Lower leg skin (tissue), 3 donors: Measurements from ENCODE around the gene BICDL2.

ENCODE experiments used
- CTCF ChIP-seq, 3 donors: fragments of 450-650 bp; IDR thresholded peaks; one replicate each; pipeline ENCODE4 v1.5.1; 2016; ENCODE audit warnings: antibody characterized with exemption in 3 of 3, mild to moderate bottlenecking in 3 of 3, moderate library complexity in 2 of 3
- POLR2A ChIP-seq, 2 donors: fragments of 450-650 bp; IDR thresholded peaks; one replicate each; pipeline ENCODE4 v1.6.1; 2016 to 2017; ENCODE audit warnings: antibody characterized with exemption in 2 of 2, mild to moderate bottlenecking in 1 of 2, moderate library complexity in 1 of 2

DNA sequence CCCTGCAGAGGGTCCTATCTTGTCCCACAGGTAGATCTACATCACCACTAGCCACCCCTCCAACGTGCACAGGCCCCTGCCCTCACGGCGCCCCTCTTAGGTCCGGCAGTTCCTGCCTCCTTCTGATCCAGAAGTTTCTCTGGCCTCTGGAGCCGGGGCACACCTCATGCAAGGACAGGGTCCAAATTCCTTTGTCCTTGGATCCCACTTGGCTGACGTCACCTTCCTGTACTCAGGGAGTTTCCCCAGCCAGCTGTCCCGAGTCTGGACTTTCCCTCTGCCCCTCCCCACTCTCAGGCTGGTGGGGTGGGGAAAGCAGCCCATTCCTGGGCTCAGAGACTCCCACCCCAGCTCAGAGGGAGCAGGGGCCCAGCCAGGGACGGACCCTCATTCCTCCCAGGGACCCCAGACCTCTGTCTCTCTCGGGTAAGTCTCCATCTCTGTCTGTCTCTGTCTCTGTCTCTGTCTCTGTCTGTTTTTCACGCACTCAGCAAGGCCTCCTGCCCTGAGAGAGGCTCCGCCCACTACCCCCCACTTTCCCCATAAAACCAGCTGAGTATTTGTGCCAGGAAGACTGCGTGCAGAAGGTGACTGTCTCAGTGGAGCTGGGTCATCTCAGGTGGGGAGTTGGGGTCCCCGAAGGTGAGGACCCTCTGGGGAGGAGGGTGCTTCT, 28.5 kb upstream of the BICDL2 start, which contains the start of gene IL32:
- no peak for TF ChIP-seq CTCF (IDR thresholded peaks at IDR 0.05)
- no peak for TF ChIP-seq POLR2A (IDR thresholded peaks at IDR 0.05)
